HG02610 (cell line): Measurements from ENCODE around the gene SLC49A3.
"Not testable (repeated sequence)": the region's sequence is repeated elsewhere in the genome, so short reads cannot be mapped to it uniquely, and the experiment has no call there.

ENCODE experiments used
- ATAC-seq: cut with Tn5 transposase; IDR thresholded peaks from one replicate; pipeline ENCODE4 v1.9.1; 2021; ENCODE audit warnings: mild to moderate bottlenecking, moderate library complexity; ENCODE audit not compliant: unreplicated experiment

The SLC49A3 gene

DNA sequence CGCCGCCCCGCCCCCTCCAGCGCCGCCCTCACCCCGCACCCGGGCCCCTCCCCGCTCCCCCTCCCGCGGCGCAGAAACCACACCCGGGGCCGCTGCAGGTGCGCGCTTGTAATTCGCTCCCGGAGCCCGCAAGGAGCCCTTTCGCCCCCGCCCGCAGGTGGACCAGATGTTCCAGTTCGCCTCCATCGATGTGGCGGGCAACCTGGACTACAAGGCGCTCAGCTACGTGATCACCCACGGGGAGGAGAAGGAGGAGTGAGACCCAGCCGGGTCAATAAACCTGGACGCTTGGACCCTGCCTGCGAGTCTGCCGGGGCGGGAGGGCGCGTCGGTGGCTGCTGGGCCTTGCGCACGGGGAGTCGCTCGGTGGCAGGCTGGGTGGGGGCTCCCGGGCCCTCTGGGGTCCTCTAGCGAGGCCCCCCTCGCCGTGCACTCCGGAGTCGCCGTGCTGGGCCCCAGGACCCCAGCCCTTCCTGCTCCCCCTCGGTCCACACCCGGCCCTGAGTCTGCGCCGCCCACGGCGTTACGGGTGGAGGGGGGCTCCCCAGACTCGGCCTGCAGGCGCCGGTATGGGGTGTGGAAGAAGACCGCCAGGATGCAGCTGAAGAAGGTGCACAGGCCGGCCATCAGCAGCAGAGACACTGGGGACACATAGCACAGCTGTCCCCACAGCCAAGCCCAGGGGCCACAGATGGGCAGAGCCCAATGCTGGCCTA is 7.1 kb downstream of the SLC49A3 start:
- ATAC-seq = no peak

DNA sequence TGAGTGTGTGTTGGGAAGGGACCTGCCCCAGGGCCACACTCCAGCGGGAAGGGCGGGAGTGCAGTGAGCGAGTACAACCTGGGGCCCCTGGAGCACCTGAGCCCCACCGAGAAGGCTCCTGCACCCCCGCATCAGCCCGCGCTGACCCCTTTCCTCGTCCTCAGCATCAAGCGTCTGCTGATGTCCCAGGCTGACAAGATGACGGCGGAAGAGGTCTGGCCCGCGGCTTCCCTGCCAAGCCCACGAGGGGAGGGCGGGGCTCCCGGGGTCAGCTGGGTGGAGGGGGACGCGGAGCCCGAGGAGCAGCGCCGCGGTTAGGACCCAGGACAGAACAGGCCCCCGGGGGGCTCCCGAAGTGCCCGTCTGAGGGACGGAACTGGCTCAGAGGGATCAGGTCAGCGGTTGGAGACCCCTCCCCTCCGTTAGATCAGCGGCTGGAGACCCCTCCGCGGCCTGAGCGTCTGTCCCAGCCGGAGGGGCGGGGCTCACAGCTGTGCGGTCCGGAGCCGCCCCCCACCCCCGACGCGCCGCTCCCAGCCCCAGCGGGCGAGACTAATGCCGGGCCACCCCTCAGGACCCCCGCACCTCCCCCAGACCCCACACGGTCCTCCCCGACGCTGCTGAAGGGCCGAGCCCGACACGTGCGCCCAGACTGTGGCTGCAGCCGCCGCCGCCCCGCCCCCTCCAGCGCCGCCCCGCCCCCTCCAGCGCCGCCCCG is 7.9 kb downstream of the SLC49A3 start:
- ATAC-seq = no peak

- no peak for ATAC-seq
These were observed 8.4 kb downstream of the SLC49A3 start for GRCh38 chr4:680551-680927.

- ATAC-seq = no peak
These were observed 8.9 kb downstream of the SLC49A3 start for GRCh38 chr4:680091-680490.

DNA sequence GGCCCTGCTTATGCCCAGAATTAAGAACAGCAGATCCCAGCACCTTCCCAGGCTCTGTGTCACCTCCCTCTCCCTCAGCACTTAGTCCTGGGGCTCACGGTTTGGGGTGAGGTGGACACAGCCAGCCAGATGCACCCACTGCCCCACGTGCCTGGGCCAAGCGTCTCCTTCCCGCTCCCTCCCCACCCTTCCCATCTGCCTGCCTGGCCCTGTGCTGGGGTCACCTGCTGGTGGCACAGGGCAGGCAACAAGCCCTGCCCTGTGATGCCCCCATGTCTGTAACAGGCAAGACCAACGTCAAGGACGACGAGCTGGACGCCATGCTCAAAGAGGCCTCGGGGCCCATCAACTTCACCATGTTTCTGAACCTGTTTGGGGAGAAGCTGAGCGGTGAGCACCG is 9.3 kb downstream of the SLC49A3 start:
- no peak for ATAC-seq

DNA sequence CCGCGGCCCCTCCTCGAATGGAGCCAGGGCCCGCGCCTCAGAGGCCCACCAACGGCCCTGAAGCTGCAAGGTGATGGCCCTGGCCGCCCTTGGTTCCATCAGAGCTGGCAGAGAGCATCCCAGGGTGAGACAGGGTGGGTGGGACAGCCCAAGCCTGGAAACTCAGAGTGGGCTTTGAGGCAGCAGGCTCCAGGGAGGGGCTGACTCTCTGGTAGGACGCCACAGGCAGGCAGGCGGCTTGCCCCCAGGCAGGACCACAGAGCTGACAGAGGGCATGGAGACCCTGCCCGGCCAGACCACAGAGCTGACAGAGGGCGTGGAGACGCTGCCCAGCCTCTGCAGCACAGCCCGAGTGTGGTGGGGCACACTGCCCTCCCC is 9.9 kb downstream of the SLC49A3 start:
- ATAC-seq = no peak

GRCh38 chr4:678331-679103 is 10.4 kb downstream of the SLC49A3 start:
- no peak for ATAC-seq

DNA sequence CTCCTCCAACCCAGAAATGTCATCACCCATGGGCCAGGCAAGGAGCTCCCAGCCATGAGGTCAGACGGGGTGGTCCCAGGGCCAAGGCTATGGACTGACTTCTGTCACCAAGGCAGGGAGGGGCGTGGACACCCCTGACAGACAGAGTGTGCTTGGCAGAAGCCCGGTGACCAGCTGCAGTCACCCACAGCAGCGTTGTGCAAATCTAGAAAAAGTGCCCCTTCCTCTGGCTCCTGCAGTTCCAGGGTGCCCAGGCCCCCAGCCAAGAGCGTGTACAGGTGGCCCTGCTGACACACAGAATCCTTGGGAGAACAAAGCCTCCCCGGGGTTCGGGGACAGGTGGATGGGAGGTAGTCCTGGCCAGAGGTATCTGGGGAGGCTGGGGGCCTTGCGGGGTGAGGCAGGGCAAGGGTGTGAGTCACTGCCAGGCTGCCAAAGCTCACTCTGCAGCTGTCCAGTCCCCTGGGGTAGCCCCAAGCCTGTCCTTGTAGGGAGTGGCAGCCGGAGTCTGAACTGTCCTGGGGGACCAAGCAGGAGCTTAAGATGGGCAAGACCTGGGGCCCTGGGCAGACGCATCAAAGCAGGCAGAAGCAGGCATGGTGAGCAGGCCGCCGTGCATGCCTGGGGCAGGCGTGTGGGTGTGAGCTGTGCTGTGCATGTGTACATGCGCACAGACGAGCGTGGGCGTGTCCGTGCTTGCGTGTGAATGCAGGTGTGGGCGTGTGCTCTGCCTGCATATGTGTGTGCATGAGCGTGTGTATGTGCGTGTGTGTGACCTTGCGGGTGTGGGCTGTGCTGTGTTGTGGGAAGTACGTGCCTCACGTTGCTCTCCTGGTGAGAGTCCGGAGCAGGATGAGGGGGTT is 11.3 kb downstream of the SLC49A3 start:
- ATAC-seq = no peak

GRCh38 chr4:676871-677235 is 12.1 kb downstream of the SLC49A3 start:
- ATAC-seq = no peak

DNA sequence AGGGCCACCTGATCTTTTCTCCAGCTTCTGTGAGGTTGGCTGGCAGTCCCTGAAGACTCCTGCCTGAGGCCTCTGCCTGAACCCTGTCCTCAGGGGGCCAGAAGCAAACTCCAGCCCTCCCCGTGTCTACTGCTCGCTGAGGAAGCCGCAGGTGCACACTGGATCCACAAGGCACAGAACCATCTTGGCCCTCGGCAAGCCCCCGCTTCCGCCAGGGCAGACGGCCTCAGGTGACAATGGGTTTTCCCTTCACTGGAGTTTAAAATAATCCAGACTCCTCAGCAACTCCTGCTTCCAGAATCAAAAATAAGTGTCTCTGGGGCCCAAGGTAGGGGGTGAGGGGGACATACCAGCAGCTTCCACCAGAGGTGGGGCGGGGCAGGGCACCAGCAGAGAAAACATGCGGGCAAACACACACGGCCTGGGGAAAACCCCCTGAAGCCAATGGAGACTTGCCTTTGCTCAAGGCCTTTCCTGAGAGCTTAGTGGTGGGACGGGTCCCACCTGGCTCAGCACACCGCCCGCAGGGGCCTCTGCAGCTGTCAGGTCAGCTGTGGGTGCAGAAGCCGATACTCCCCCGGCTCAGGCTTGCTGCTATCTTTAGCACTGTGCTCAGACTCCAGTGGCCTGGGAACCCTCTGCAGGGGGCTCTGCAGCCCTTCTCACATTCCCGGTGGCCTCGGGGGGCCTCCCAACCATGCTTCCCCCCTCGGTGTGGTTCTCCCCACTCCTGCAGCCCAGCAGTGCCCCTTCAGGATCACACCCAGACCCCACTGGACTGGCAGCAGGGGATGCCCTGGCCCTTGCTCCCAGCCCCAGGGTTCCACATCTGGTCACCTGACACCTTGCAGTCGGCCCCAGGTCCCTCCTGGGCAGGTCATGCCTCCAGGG is 12.7 kb downstream of the SLC49A3 start:
- ATAC-seq = no peak

DNA sequence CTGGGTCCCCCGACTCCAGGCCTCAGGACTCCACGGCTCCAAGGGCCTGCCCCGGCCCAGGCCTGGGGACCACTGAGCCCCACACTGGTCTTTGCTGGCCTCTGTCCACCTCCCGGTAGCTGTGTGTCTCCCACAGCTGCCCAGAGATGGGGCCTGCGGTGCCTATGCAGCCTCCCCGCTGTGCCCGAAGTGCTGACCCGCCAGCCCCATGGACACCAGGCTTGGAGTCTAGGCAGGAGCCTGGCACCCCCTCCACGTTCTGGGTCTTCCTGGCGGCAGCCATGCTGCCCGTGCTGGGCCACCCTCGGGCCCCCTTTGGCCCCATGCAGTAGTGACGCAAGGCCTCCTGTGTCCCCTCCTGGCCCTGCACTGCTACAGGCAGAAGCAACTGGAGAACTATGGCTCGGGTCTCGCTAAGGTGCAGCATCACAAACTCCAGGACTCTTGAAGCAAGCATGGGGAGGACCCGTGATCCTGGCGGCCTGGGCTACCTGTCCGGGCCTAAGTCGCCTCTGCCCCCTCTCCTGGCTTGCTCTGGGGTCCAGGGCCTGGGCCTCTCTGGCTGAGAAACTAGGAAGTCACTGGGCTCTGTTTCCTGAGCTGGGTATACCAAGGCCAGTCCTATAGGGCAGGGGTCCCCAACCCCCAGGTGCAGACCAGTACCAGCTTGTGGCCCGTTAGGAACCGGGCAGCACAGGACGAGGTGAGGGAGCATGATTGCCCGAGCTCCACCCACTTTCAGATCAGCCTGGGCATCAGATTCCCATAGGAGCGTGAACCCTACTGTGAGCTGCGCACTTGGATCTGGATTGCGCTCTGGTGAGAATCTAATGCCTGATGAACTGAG is 13.7 kb downstream of the SLC49A3 start:
- peak; percentile 2 for ATAC-seq

DNA sequence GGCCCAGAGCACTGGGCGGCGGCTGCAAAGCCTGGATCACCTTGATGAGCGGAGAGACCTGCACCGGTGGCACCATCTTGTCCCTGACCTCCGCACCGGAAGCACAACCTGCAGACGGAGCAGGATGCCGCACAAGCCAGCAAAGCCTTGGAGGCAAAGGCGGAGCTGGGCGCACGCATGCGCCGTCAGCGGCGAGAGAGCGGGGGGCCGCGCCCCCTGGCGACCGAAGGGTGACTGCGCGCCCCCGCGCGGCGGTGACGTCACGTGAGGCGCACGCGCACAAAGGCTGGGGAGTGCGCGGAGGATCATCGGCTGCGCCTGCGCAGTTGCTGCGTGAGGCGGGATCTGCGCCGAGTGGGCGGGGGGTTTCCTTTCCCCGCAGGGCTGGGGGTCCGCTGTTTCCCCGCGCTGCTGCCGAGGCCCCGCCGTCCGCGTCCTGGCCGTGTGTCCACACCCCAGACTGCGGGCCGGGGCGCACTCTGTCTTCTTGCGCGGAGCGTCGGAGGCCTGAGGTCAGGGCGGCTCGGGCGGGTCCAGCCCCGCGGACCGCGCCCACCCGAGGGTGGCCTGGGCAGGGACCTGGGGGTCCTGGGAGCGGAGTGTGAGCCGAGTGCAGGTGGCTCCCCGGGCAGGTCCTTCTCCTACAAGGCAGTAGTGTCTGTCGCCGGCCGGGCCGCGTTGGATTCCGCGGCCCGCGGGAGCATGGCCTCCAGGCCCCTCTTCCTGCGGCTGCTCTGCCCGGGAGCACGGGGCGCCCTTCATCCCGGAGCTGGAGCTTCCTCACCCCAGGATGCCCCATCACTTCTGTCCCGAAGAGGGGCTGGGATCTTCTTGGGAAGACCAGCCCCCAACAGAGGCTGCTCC is 14.5 kb downstream of the SLC49A3 start, which contains the start of the genes ATP5ME and MYL5:
Gene ATP5ME (minus strand): TSS at position 105 of the 864 bp plus-strand sequence. CDS start 29 bp downstream, at position 76.
Gene MYL5 (plus strand): TSS at position 371 of the 864 bp plus-strand sequence. CDS start 3,485 bp downstream, outside the sequence.
- ATAC-seq = peak; percentile 83

DNA sequence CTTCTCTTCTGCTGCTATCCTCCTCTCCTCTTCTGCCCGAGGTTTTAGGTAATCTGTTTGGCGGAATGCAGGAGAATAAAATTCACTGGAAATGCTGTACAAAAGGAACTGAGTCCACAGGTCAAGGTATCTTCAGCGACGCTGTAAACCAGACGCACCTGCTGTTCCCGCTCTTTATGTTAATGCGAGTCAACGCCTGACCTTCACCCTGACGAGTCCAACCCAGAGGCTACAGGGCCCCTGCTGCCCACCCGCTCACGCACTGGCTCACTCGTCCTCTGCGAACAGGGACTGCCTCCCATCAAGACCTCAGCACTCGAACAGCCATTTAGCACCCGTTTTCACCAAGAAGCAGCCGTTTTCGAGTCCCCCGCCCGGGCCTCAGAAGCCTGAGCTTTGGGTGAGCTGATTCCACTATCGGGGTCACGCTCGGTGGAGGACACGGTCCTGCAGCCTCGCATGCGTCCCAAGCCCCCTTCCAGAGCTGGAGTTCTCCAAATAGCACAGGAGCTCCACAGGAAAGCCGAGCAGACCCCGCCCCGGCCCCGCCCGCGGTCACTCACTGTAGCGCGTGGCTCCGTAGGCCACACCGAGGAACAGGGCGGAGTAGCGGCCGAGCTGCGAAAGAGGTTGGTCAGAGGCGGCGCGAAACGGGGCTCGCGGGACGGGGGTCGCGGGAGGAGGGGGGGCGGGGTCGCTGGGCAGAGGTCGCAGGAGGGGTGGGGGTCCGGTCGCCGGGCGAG is 15.4 kb downstream of the SLC49A3 start:
- no peak for ATAC-seq

GRCh38 chr4:671769-672168 is 17.2 kb downstream of the SLC49A3 start:
- no peak for ATAC-seq

DNA sequence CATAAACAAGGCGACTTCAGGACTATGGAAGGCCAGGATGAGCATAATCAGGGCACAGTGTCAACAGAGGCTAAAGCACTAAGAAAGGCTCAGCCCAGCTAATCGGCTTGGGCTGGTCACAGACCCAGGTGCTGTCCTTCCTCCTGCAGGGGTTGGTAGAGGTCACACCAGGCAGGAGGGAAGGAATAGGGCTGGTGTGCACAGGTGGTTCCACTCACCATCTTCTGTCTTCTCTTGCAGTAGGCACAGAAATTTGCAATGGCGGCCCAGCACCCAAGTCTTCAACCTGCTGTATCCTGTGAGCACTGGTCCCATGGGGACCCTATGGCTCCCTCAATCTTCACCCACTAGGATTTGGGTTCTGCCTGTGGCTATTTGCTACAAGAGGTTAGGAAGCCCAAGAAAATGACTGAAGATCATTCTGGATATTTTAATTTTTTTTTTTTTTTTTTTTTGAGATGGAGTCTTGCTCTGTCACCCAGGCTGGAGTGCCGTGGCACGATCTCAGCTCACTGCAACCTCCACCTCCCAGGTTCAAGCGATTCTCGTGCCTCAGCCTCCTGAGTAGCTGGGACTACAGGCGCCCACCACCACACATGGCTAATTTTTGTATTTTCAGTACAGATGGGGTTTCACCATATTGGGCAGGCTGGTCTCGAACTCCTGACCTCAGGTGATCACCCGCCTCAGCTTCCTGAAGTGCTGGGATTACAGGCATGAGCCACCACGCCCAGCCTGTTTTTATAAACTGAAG is 19.0 kb downstream of the SLC49A3 start:
- not testable (repeated sequence) for ATAC-seq

DNA sequence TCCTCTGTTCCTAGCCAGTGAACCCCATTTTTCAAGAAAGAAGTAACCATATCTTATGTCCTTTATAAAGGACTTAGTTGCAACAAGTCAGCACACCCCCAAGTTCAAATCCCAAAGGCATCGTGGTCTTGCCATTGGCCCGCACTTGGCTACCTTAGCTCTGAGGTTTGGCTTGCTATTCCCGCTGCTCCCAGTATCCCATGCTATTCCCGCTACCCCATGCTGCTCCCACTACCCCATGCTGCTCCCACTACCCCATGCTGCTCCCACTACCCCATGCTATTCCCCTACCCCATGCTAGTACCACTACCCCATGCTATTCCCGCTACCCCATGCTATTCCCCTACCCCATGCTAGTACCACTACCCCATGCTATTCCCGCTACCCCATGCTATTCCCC is 20.7 kb downstream of the SLC49A3 start:
- ATAC-seq = not testable (repeated sequence)
